ENCODE data around the gene TMCC2.

DNA sequence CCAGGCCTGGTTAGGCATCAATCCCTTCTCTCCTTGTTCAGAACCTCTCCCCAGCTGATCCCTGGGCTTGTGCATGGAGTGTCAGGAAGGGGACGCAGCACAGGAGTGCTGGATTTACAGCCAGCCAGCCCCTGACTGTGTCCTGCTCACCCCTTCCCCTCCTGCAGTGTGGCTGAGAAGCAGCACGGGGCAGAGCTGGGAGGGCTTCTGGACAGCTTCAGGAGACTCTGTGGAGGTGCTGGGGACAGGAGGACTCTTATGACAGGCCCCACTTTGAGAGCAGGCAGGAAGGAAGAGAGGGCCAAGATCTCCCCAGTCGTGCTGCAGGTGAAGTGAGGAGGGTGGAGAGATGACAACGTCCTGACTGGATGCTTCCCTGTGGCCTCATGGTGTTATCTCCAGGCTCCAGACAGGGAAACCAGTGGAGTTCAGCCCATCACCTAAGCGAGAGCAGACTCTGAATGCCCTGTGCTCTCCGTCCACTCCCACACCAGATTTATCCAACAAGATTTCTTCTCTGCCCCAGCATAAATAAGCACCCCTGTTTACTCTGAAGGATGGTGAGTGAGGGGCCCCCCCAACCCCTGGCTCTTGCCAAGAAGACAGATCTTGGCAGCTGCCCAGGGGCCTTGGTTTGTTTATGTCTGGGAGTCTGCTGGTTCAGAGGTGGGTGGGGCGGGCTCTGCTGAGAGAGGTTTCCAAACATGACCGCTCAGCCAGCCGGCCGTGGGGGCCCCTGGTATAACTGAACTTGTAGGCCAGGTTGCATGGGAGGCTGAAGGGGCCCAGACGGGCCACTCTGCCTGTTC lies 21.3 kb downstream of the TMCC2 start:
- TF ChIP-seq, protein P1, sequence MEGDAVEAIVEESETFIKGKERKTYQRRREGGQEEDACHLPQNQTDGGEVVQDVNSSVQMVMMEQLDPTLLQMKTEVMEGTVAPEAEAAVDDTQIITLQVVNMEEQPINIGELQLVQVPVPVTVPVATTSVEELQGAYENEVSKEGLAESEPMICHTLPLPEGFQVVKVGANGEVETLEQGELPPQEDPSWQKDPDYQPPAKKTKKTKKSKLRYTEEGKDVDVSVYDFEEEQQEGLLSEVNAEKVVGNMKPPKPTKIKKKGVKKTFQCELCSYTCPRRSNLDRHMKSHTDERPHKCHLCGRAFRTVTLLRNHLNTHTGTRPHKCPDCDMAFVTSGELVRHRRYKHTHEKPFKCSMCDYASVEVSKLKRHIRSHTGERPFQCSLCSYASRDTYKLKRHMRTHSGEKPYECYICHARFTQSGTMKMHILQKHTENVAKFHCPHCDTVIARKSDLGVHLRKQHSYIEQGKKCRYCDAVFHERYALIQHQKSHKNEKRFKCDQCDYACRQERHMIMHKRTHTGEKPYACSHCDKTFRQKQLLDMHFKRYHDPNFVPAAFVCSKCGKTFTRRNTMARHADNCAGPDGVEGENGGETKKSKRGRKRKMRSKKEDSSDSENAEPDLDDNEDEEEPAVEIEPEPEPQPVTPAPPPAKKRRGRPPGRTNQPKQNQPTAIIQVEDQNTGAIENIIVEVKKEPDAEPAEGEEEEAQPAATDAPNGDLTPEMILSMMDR (IDR thresholded peaks at IDR 0.05; ENCODE audit: insufficient read depth, low read length): no peak
- TF ChIP-seq POLR2AphosphoS5 (IDR thresholded peaks at IDR 0.05; ENCODE audit: low read depth): no peak
- TF ChIP-seq, protein P2, sequence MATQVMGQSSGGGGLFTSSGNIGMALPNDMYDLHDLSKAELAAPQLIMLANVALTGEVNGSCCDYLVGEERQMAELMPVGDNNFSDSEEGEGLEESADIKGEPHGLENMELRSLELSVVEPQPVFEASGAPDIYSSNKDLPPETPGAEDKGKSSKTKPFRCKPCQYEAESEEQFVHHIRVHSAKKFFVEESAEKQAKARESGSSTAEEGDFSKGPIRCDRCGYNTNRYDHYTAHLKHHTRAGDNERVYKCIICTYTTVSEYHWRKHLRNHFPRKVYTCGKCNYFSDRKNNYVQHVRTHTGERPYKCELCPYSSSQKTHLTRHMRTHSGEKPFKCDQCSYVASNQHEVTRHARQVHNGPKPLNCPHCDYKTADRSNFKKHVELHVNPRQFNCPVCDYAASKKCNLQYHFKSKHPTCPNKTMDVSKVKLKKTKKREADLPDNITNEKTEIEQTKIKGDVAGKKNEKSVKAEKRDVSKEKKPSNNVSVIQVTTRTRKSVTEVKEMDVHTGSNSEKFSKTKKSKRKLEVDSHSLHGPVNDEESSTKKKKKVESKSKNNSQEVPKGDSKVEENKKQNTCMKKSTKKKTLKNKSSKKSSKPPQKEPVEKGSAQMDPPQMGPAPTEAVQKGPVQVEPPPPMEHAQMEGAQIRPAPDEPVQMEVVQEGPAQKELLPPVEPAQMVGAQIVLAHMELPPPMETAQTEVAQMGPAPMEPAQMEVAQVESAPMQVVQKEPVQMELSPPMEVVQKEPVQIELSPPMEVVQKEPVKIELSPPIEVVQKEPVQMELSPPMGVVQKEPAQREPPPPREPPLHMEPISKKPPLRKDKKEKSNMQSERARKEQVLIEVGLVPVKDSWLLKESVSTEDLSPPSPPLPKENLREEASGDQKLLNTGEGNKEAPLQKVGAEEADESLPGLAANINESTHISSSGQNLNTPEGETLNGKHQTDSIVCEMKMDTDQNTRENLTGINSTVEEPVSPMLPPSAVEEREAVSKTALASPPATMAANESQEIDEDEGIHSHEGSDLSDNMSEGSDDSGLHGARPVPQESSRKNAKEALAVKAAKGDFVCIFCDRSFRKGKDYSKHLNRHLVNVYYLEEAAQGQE (IDR thresholded peaks at IDR 0.05; ENCODE audit: insufficient replicate concordance, low read depth): no peak
- no peak for TF ChIP-seq GABPA (IDR thresholded peaks at IDR 0.05; ENCODE audit: low read depth)

Data from HL-60 (cell line).